HG03558 (cell line): ENCODE measurements around the gene LRRTM3.

ENCODE experiments used
- ATAC-seq: cut with Tn5 transposase; IDR thresholded peaks from one replicate; pipeline ENCODE4 v1.9.1; 2021; ENCODE audit warnings: moderate number of reproducible peaks; ENCODE audit not compliant: unreplicated experiment; ENCODE audit errors: extremely low read depth

The LRRTM3 gene

DNA sequence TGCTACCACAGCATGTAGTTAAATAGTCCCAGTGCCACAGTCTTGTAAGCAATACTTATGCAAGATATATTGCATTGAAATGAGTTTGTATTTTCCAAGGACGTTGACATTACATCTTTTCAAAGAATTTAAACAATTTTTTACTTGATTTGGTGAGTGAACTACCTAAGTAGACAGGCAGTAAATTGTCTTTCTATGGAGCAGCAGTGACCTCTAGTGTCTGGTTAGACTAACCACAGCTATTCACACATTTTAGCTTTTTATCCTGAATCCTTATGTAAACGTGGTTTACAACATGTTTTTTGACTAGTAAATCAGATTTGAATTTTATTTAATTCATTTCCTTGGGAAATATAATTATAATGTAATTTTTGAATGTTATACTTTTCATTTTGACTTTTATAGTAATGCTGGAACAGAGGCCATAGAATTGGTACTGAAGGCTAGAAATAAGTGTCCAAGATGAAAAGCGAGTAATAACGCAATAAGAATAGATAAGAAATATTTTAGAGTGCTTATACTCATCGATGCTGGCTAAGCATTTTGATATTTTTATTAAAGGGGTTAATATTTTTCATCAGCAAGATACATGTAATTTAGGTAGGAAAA lies 5.6 kb downstream of the LRRTM3 start:
- peak; percentile 62 for ATAC-seq

DNA sequence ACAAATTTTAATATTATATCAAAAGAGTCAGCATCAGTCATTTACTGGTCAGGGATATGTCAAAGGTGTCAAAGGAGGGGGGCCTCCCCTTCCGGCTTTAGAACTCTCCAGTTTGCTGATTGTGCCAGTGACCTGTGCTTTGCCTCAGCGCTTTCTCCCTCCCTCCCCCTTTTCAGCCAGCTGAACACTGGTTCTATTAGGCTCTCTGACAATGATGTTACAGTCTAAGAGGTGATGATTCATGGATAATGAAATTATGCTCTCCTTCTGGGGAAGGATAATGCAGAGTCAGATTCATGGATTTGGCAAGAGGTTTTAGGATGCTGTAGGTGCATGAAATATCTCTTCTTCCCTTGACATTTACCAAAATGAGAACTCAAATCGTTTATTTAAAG lies 6.1 kb downstream of the LRRTM3 start:
- no peak for ATAC-seq

DNA sequence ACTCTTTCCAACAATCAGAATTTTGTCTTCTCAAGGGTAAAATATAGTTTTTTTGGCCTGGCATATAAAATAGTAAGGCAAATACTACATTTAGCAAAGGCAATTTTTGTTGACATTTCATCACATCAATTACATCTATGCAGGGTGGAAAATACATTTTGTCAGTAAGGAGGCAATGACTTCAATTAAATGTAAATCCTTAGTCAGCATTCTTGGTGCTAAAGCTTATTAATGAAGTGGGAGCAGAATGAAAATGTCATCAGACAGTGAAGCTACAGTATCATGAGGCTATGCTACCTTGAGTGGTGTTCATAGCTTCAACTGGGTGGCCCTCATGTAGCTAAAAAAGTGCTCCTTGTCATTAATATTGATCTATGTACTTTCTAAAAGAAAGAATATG lies 8.9 kb downstream of the LRRTM3 start:
- no peak for ATAC-seq

DNA sequence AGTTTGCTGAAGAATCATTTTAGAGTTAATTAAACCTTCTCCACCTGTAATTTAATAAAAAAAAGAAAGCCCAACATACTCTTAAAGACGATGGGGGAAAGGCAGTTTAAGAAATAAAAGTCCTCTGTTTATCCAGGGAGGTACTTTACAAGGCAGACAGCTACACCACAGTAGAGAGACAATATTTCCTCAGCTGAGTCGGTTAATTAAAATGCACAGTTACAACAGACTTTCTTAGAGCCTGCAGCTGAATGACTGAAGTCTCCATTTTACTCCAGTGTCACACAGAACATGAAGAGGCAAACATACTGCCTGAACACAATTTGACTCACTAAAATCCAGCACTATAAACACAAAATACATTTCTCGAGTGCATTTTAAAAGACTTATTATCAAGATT lies 15.1 kb downstream of the LRRTM3 start:
- no peak for ATAC-seq

DNA sequence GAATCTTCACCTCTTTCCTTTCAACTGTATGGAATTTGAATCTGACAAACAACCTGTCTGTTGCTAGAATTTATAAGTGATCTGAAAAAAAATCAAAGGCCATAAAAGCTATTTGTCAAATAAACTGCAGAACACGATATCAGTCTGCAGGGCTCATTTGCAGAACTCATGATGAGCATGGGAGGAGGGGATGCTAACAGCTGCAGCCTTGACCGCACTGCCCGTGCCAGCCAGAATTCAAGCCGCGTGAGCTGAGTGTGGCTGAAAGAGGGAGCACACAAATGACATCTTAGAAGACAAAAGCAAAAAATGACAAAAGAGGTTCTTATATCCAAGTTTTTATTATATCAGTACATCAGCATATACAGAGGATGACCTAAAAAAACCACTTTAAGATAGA lies 15.7 kb downstream of the LRRTM3 start:
- ATAC-seq = no peak

DNA sequence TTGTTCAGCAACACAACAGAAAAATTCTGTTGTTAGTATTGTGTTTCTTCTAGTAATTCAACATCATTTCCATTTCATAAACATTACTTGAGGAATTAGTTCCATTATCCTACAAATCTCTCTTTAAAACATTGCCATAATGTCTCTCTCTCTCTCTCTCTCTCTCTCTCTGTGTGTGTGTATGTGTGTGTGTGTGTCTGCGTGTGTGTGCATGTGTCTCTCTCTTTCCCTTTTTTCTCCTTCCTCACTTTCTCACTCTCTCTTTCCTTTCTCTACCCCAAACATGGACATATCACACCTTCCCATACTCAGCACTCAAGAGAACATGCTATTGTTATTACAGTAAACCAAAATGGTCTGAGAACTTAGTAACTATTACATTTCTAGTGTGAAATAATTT lies 16.6 kb downstream of the LRRTM3 start:
- no peak for ATAC-seq

DNA sequence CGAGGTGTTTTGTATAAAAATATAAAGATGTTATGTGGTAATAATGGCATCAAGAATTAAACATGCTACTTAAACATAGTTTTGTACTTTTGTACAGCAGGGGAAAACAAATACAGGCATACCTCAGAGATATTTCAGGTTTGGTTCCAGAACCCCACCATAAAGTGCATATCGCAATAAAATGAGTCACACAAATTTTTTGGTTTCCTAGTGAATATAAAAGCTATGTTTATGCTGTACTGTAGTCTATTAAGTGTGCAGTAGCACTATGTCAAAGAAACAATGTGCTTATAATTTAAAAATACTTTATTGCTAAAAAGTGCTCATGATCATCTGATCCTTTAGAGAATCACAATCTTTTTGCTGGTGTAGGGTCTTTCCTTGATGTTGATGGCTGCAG lies 17.8 kb downstream of the LRRTM3 start:
- no peak for ATAC-seq

DNA sequence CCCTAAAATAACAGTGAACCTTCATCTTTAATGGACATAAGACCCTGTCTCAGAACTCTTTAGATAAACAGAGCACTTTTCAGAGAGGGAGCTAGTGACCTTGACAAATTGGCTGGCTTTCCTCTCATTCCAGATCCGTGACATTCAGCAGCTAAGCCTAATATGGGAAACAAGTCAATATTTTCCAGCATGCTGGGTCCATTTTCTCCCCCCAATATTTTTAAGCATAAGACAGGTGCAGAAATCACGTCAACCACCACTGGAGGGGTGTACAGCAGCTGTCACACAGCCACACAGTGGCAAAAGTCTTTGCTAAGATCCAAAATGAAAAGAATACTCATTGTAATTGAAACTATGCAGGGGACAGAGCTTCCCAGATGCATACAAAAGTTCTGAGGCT lies 26.1 kb downstream of the LRRTM3 start:
- no peak for ATAC-seq

DNA sequence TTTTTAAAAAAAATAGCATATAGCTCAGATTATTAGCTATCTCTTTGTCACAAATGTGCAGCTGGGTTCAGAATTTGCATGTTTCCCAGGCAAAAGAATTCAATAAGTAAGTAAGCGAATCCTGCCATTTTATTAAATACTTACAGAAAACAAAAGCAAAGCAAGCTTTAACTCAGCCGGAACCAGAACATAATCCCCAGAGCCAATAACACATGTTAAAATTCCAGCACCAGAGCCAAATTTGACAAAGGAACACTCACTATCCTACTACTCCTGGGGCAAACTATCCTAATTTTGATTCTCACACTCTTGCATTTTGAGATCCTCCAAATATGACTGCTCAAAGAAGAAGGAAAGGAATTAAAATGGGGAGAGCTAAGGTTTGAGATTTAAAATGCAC lies 32.6 kb downstream of the LRRTM3 start:
- ATAC-seq = no peak

DNA sequence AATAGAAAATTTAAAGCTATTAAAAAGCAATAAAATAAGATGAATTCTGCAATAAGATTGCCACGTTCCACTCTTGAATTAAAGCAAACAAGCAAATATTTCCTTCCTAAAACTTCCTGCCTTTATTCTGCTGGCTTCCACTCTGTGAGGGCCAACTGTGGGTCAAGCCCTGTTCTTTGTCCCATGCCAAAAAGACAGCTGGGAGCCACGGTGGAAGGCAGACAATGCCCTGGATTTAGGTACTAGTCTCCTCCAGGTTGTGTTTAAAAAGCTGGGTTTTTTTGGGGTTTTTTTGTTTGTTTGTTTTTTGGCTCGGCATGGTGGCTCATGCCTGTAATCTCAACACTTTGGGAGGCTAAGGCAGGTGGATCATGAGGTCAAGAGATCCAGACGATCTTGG lies 39.1 kb downstream of the LRRTM3 start:
- no peak for ATAC-seq

DNA sequence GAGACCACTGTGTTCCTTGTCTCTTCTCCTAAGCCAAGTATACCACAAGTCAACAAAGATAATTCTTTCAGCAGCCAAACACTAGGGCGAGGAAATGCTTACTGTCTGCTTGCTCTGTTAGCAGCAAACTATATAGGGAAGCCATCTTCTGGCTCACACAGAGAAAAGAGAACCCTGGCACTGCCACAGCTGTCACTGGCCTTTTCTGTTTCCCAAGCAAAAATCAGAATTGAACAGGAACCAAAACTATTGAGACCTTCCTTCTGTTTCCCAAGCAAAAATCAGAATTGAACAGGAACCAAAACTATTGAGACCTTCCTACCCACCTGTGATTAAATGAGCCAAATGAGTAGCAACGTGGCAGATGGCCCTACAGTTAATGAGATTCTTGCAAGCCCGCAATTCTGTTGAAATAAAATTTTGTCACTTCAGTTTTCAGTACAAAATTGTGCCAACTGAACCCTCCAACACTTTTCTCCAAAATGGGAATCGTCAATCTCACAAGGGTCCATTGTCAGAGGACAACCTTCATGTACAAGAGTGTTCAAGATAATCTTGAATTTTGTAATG lies 54.5 kb downstream of the LRRTM3 start:
- no peak for ATAC-seq

DNA sequence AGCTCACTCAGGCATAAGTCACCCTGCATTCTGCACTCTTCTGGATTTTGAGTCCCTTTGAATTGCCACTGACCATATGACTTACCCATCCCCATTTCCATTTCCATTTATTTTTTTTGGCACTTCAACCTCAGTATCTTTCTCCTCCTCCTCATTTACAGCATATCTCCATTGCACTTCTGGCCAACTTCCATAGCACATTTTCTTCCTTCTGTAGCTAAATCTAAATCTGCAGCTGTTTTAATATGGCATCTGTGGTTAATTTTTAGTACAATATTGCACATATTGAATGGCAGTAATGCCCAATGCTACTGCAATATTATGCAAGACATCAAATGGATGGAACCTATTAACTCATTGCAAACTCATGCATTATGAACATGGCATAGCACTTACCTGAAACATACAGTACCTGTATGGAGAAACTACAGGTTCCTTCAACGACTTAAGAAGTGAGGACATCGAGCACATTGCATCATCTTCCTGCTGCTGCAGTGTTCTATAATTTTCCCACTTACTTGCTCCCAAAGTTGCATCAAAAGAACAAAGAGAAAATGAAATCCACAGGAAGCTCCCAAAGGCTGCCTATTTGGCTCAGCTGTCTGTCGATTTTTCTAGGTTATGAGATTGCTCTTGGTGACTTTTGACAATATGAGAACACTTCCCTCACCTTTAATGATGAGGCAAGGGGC lies 55.7 kb downstream of the LRRTM3 start:
- ATAC-seq = no peak

DNA sequence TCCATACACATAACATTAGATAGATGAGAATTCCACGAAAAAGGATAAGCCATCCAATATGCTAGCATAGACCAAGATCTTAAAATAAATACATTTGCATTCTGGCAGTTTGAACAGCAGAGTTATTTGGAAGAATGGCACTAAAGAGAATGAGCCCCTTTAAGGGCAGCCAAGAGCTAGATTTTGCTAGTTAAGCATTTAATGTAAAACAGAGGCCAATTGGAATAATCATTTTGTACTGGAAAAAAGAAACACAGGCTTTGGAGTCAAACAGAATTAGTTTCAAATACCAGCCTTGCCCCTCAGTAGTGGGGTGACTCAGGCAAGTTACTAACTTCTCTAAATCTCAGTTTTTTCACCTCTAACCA lies 56.2 kb downstream of the LRRTM3 start:
- no peak for ATAC-seq

DNA sequence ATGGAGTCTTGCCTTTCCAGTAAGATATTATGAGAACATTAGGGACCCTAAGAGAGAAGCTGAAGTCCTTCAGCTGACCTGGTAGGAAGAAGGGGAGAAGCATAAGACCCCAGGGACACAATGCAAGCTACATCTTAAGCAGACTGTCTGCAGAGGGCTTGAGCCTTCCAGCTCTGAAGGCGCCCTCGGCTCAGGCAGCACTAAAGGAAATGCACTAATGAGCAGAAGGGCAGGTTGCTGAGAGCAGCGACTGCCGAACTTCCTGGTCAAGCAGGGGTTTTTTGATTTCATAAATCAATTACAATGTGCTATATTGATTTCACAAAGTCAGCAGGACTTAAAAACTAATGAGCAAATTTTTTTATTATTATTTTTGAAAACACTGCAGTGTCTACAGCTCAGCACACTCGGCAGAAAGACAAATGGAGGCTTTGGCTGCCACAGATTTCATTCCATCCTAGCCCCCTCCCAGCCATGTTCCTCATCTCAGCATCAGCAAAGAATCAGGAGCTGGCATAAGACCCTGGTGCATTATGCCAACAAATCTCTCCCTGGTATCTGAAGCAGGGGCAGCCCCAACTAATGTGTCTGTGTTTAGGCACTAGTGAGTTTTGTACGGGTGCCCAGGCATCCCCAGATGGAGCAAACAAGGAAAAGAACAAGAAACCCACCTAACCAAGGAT lies 57.1 kb downstream of the LRRTM3 start:
- no peak for ATAC-seq

DNA sequence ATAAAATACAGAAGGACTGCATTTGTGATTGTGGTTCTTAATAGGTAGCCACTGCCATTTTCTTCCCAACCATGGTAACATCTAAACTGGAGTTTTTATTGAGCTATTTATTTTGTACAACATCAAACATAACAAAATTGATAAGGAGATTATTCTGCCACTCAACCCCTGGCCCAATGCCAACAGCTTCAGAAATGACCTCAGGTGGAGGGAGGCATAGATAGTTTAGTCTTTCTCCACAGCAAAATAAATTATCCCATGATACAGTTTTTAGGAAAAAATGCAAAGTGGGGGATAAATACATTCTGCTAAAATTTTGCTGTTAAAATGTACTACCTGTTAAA lies 57.6 kb downstream of the LRRTM3 start:
- no peak for ATAC-seq

DNA sequence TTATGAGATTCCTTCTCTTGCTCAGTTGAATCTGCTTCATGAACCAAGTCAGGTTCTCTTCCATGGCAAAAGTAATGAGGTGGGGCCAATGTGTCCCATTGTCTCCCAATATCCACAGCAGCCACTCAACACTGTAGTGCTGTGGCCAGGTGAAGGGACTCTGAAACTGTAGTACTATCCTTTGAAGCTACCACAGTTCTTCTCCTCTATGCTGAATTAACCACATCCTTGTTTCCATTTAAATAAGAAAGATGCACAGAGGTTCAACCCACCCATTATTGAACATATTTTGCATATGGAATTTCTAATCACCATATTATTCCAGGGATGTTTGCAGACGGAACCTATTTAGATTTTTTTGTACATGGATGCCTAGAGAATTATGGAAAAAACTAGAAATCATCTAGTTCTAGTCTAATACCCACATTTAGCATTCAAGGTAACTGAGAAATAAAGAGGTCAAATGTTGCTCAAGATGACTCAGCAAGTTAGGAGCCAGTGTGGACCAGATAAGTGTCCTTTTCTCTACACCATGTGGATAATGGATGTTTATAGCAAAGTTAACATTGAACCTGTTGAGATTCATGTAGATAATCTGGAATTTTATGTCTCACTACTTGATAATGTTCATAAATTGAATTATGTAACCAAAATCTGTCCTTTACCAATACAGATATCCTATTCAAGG lies 64.5 kb downstream of the LRRTM3 start:
- no peak for ATAC-seq

DNA sequence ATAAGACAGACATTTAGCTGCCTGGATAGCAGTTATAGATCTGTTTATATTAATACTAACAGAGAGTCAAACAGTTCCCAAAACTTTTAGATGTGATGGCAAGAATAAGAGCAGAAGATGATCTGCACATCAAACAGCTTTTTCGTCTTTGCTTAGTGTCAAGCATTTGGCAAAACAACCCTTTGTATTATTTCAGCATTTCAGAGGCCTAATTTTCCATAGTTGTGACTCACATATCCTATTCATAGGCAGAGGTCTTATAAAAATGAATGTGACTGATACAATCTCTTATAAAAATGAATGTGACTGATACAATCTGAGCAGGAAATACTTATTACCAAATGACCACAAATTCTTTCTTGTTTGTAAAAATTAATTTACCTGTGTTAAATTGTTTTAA lies 71.2 kb downstream of the LRRTM3 start:
- ATAC-seq = no peak

DNA sequence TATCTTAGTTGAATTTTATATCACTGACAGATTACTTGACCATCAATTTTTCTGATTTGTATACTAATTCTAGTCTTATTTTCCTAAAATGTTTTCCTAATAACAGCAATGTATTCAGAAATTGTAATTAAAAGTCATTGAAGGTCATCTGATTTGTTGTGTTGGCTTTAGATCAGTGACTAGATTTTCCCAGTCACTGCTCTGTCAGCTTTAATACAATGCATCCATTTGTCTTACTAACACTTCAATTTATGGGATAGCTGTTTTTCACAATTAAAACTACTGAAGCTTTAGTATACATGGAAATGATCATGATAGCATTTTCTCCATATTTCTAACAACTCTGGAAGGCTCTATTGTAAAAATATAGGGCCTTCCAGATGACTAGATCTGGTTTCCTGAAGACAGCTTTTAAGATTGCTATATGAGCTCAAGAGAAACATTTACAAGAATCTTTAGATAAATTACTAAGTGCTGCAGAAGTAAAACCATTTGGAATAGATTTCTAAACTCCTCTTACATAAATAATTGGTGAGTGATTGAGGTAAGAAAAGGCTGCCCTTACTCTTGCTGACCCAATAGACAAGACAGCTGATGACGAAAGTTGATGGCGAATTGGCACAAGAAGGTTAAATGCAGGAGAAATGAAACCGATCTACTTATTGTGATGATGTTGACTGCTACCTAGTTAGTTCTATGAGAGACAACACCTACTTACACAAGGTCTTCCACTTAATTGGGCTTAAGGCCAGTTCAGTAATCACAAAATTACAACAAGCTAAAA lies 74.1 kb downstream of the LRRTM3 start:
- ATAC-seq = no peak

DNA sequence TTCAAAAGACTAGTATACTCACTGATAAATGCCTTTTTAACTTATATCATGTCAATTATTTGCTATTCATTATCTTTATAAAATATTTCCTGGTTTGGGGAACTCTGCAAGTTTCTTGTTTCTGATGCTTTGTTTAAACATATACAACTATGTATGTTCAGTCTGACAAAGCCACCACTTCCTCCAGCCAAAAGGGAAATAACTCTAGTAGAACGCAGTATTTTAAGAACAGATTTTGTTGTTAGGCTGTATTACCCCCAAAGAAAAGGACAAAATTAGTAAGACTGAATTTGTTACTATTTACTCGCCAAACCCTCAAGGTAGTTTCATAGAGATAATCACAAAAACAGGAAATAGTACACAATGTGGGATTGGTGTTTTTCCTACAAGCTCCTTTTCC lies 78.9 kb downstream of the LRRTM3 start:
- ATAC-seq = no peak

DNA sequence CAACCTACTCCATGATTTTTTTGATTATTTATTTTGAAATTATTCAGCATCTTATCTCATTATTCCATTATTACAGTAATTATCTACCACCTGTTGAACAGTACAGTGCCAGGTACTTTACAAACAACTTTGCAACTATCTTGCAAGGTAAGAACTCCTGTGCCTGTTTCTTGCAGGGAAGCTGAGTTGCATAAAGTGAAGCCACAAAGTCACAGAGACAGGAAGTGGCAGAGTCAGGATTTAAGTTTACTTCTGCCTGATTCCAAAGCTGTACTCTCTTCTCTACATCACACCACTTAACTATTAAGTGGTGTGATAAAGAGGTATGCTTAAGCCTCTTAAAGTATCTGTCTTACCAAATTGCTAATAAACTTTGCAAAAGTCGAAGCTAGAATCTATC lies 80.1 kb downstream of the LRRTM3 start:
- no peak for ATAC-seq
